ENCODE results near the gene BBS7. TPM values are rescaled to one million over a fixed set of nuclear protein-coding genes. Genes with fewer than 3 reads are reported as not detected.
A peak's percentile ranks its signal among the peaks of the same experiment; 100 is the strongest.

The BBS7 gene
- total RNA-seq, 1 experiment from 2014 or later = 20.5 TPM

GRCh38 chr4:121823505-121824170, 46.6 kb downstream of the BBS7 start, which contains the start of gene CCNA2 (continued):
- TF ChIP-seq ERG (CRISPR knock-in tag; IDR thresholded peaks at IDR 0.05) (no peak), ARID4B (CRISPR knock-in tag; IDR thresholded peaks at IDR 0.05; ENCODE audit: borderline replicate concordance) (0 out of 2 replicates have a peak, but pooled peaks have one; percentile 69), IRF1 (CRISPR knock-in tag; IDR thresholded peaks at IDR 0.05) (no peak; the same call in 1 of the 2 replicates), CBFB (CRISPR knock-in tag; IDR thresholded peaks at IDR 0.05; ENCODE audit: low read depth) (no peak; the same call in 1 of the 2 replicates), ZNF263 (CRISPR knock-in tag; IDR thresholded peaks at IDR 0.05; ENCODE audit: low read depth) (no peak), FOXK1 (CRISPR knock-in tag; IDR thresholded peaks at IDR 0.05) (peak; percentile 98), ZBTB21 (CRISPR knock-in tag; IDR thresholded peaks at IDR 0.05; ENCODE audit: borderline replicate concordance) (0 out of 2 replicates have a peak, but pooled peaks have one; percentile 57), ZNF512 (CRISPR knock-in tag; IDR thresholded peaks at IDR 0.05; ENCODE audit: borderline replicate concordance) (no peak)

GRCh38 chr4:121822796-121823504, 47.3 kb downstream of the BBS7 start:
- Mint-ChIP-seq H3K4me3 (peak overlapping the region; percentile 98), H3K36me3 (peaks cover 42% of the 10 kb centered on the region), H3K27me3 (ENCODE audit: low read depth) (no peaks in the 10 kb centered on the region; the same call in 1 of the 2 replicates), H3K27ac (peak overlapping the region; percentile 89), H3K9me3 (no peaks in the 10 kb centered on the region), H3K4me1 (peaks cover 9% of the 10 kb centered on the region)
- CTCF ChIA-PET = no interaction called here
- ATAC-seq (peak; percentile 46), DNase-seq (ENCODE audit: low spot score) (peak; percentile 12)
- POLR2A ChIA-PET = interaction anchor here (0.6 to 1.4 kb wide), 3 partner anchors 21 to 27 kb away, joined by 3 to 5 read pairs (median 4); partner anchors contain the start of gene EXOSC9
- no peak for TF ChIP-seq ZNF671 (CRISPR knock-in tag; IDR thresholded peaks at IDR 0.05)
- TF ChIP-seq ZNF423 (CRISPR knock-in tag; IDR thresholded peaks at IDR 0.05) = no peak
- no peak for TF ChIP-seq E2F1 (CRISPR knock-in tag; IDR thresholded peaks at IDR 0.05)
- TF ChIP-seq ZSCAN18 (CRISPR knock-in tag; IDR thresholded peaks at IDR 0.05) = no peak
- TF ChIP-seq CBFB (CRISPR knock-in tag; IDR thresholded peaks at IDR 0.05; ENCODE audit: low read depth) = no peak
- TF ChIP-seq CDX4 (CRISPR knock-in tag; IDR thresholded peaks at IDR 0.05; ENCODE audit: borderline replicate concordance) = no peak
- no peak for TF ChIP-seq IRF1 (CRISPR knock-in tag; IDR thresholded peaks at IDR 0.05)
- no peak for TF ChIP-seq ZNF512 (CRISPR knock-in tag; IDR thresholded peaks at IDR 0.05; ENCODE audit: borderline replicate concordance)
- no peak for TF ChIP-seq JAZF1 (CRISPR knock-in tag; IDR thresholded peaks at IDR 0.05)
- no peak for TF ChIP-seq MLX (CRISPR knock-in tag; IDR thresholded peaks at IDR 0.05)
- TF ChIP-seq MAX (CRISPR knock-in tag; IDR thresholded peaks at IDR 0.05) = no peak

Measured in WTC11 (cell line).